NOMO-1 treated with dmso at 0.1 percent for 144 hours (cell line): ENCODE results near the gene CAMK1D.

ENCODE experiments used
- DNase-seq: peaks from one replicate; lab custom pipeline; 2025; ENCODE audit not compliant: unreplicated experiment; lab: John Stamatoyannopoulos, UW

CAMK1D gene

DNA sequence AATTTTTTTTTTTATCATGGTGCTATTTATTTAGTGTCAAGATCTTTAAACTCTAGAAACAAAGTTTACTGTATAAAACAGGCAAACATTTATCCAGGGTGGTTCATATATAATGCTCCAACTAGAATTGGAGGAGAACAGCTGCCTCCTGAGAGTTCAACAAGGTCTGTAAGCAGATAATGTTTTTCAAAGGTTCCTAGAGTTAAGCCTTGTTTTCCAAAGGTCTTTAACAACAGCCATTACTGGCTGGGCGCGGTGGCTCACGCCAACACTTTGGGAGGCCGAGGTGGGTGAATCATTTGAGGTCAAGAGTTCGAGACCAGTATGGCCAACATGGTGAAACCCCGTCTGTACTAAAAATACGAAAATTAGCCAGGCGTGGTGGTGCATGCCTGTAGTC lies 335.4 kb downstream of the CAMK1D start:
- DNase-seq = no peak

DNA sequence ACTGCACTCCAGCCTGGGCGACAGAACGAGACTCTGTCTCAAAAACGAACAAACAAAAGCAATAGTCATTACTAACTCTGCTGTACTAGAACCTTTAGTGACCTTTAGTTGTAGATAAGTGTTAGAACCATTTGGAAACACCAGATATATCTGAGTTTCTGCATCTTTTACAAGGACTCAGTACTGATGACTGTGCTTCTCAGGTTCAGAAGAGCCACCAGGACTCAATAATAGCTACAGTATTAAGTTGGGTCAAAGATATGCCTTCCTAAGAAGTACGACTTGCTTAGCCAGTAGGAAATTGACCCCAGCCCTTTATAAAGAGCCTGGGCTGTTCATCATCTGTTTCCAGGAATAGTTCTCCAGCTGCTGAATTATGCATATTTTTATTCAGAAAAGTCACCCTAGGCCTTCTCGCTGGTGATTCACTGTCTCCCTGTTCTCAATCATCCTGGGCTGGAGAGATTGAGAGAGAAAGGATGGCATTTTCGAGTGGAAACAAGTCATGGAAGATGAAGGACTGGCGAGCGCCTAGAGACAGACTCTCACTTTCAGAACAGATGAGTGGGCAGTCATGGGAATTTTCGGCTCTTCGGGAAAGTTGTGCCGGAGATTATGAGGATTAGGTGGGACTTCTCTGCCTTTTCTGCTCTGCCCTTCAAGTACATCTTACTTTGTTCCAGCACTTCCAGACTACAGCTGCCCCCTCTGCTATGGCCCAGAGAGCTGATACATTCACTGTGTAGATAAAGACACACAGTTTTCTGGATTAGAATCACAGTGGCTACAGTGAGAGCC lies 336.1 kb downstream of the CAMK1D start:
- no peak for DNase-seq

DNA sequence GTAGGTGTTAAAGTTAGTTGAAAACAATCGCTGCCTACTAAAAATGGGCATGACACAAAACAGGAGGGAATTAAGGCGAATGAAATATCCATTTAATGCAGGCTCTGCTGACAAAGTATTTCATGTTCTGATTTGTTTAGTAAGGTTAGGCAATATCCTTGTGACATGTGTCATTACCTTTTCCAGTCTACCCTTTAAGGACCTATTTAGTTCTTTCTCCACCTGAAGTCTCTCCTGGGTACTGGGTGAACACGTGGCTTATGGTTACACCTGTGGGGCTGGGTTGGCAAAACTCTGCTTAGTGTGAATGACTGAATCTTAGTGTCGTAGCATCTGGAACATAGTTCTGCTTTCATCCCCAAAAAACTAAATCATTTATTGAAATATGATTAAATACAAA lies 338.6 kb downstream of the CAMK1D start:
- DNase-seq = no peak

DNA sequence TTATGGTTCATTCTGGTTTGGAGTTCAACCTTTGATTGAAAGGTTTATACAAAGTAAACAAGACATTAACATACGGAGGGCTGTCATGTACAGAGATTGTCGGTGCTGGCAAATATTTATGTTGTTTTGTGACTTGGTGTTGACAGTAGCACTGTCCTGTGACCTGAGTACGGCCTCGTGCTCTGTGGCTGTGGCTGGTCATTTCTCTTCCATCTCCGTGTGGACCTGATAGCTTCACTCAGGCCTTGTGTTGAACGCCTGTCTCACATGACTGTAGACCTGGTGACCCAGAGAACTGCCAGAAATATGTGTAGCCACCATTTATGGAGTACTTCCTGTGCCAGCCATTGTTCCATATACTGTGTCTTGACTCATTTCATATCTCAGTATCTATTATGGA lies 340.5 kb downstream of the CAMK1D start:
- DNase-seq = no peak

DNA sequence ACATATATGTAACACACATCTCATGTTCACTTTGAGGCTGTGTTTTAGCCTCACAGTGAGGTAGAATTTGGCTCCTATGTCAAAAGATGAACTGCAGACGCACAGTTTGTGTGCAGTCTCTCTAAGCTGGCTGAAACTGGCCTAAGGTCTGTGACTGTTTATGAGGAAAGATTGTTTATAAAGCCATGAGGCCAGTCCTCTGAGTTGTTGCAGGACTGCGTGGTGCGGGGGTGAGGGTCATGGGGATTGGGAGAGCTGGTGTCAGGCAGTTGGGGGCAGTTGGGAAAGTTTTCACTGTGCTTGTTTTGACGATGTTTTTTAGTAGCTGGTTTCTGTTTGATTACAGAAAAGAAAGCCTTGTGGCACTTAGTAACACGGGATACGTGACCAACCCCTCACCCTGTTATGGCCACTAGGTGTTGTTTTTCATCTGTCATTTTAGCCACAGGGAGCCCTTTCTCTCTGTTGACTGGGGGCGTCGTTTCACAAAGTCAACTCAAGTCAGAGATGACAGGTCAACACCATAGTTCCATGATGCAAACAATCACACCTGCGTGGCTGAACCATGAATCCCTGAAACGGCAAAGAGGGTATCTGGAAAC lies 341.3 kb downstream of the CAMK1D start:
- DNase-seq = no peak

DNA sequence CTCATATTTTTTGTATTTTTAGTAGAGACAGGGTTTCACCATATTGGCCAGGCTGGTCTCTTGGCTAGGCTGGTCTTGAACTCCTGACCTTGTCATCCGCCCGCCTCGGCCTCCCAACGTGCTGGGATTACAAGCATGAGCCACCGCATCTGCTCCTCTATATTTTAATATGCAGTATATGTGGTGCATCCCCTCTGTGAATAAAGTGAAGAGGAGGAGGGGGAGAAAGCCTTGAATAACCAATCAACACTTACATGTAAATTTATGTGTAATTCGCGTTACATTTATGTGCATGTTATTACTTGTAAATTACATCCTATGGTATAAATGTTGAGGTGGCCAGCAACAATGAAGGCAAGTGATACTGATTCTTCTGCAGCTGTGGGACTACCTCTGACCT lies 342.2 kb downstream of the CAMK1D start:
- DNase-seq = no peak

DNA sequence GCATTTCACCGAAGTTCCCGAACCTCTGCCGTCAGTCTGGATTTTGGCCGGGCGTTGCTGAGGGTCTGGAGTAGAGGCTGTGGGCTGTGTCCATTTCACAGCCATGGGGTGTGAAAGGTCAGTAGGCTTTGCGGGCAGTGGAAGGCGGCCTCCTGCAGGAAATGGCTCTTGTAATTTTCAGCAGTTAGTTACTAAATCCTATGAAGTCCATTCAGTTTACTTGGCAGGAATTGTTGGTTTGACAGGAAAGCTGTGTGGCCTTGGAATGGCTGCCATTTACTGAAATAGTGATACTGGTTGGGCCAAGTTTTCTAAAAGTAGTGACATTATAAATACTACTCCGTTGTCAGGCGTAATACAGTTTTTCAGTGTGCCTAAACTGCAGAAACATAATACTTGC lies 348.4 kb downstream of the CAMK1D start:
- DNase-seq = no peak

DNA sequence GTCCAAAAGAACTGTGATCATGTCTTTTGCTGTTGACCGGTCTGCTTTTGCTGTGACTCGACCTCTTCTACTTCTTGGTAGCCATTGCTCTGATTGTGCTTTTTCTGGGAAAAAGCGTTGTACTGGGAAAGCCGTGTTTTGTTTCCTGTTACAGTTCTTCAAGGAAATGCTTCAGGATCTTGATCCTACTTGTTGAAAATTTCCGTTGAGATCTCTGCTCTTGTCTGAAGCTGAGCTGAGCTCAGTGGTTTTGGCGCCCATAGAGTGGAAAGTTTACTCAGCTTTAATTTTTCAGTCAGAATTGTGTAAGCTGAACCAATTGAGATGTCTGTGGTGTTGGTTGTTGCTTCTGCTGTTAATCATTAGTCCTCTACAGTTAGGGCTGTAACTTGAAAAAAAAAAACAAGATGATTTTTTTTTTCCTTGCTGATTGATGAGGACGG lies 349.9 kb downstream of the CAMK1D start:
- no peak for DNase-seq

DNA sequence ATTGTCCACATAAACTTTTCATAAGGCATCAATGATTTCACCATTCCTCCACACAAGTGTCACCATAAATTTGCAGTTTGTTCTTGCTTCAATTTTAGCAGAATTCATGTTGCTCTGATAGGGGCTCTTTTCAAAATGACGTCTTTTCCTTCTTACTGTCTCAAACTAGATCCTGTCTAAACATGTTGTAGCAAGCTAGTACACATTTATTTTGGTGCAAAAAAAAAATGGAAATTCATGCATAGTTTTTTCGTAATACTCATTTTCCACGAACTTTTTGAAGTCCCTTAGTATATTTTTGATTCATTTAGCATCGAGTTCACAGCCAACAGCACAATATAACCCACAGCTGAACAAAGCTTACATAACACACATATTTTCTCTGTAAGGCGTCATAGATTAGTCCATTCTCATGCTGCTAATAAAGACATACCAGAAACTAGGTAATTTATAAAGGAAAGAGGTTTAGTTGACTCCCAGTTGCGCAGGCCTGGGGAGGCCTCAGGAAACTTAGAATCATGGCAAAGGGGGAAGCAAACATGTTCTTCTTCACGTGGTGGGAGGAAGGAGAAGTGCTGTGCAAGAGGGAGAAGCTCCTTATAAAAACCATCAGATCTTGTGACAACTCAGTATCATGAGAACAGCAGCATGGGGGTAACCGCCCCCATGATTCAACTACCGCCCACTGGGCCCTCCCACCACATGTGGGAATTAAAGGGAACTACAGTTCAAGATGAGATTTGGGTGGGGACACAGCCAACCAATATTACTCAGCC lies 350.6 kb downstream of the CAMK1D start:
- no peak for DNase-seq

DNA sequence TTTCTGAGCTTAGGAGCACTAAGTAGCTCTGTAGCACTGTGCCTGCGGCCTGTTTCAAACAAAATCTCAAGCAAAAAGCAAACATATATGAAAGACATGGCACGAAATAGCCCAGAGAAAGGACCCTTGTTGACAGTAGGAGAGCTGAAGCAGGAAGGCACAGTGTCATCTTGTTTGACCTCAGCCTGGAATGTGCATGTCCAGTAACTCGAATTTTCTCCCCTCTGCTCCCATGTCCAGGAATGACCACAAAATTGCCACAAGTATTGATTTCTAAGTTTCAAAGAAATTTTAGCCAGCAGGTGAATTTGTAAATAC lies 351.2 kb downstream of the CAMK1D start:
- no peak for DNase-seq

DNA sequence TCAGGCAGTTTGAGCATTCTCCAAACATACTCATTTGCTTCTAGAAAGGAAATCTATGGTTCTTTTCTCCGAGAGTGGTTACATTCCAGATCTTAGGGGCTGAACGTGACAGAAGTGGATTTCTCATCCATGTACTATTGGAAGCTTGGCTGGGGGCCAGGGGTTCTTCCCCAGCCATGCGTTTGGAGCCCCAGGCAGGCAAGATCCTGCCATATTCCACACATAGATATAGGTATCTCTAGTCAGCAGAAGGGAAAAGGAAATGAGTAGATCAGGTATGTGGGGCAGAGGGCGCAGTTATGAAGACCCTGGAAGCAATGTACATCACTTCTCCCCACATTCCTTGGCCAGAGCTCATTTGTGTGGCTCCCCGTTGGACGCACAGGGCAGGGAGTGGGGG lies 352.3 kb downstream of the CAMK1D start:
- no peak for DNase-seq

DNA sequence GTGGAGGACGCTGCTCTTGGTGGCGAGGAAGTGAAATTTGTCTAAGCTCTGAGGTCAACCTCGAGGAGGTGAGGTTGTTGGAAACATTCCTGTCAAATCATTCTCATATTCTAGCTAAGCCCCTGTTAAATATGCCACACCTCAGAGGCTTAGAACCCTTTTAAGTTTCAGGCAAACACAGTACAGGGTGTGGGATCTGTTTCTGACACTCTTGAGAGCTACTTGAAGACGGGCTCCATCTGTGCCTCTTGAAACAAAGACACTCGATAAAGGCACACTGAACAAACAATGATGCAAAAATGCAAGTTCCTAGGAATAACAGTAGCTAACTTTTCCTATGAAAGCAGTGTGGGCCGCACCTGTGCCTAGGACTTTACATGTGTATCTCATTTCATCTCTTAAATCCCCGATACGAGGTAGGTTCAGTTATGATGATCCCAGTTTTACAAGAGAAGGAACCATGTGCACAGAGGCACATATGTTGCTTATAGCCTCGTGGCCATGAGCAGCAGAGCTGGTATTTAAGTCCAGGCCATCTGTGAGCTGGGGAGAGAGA lies 352.9 kb downstream of the CAMK1D start:
- DNase-seq = no peak

DNA sequence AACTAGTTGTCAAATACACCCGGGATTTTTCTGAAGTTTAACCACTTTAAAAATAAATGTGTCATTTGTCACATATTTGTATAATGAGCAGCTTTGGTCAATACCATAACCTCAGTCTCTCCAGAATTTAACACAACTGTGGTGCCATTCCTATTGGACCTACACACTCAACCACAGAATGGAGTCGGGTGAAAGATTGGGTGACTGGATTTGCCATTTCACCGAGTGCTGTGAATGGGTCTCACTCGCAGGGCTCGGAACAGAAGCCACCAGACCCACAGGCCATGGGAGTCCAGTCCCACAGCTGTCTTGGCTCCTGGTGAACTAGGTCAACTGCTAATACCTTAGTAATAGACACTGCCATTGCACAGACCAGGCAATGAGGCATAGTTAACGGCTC lies 353.8 kb downstream of the CAMK1D start:
- DNase-seq = no peak

DNA sequence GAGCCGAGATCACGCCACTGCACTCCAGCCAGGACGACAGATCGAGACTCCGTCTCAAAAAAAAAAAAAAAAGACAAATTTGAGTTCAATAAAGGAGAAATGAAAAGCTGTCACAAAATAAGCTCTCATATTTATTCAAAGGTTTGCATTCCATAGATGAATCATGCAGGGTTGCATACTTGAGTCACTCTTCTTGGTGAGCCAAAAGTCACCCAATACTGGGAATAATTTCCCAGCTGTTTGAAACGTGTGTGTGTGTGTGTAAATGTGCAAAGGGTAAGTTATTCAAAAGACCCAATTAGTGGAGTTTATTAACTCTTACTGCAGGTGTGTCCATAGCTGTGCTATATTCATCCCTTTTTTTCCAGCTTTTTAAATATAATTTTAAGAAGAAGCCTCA lies 354.5 kb downstream of the CAMK1D start:
- DNase-seq = no peak

DNA sequence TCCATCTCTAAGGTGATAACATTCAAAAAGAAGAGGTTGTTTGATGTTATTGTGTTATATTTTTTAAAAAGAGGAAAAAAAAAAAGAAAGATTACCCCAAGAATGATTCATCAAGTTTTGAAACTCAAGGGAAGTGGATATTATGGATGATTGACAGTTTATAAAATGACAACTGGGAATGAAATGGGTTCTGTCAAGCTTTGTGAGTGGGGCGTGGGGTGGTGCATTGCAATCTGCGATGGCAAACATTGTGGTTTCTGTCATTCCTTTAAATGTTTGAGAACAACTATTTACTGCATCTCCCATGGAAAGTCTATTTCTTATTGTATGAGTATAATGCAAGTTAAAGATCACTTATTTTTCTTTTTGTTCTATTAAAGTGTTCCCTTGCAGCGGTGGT lies 355.1 kb downstream of the CAMK1D start:
- DNase-seq = no peak

DNA sequence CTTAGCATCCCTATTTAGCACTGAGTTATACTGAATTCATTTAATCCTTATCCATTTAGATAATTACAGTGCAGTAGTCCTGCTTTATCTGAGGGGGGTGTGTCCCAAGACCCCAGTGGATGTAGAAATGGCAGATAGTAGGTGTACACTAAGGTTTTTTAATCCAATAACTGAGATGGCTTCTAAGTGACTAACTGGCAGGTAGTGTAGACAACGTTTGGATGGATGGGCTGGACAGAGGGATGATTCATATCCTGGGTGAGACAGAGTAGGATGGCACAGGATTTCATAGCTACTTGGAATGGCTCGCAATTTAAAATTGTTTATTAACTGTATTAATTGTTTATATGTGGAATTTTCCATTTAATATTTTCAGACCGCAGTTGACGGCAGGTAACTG lies 356.6 kb downstream of the CAMK1D start:
- no peak for DNase-seq

DNA sequence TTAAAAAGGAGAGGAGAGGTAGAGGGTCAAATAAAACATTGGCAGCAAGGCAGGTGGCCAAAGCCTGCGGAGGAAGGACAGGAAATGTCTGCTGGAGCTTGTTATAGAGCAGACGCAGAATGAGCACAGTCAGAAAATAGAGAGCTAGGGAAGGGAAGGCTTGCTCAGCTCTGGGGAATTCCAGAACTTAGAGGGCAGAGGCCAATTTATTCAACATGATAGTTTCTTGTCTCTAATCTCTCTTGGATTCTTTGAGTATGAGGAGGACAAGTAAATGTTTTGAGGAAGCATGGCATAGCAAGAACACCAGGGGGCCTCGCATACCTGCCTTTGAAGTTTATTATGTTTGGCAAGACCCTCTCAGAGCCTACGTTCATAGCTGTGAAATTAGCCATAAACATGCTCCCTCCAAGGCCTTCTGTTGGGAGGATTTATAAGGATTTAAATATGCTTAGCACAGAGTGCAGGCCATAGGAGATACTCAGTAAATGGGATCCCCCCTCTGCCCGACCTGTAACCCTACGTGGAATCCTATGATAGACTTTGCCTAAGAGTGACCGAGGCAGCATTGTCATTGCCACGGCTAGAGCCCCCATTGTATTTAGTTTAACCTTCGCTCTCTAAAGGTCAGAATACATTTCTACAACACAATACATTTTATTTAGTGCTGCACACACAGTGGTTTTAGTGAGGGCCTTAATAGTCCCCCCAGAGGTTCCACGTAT lies 358.3 kb downstream of the CAMK1D start:
- DNase-seq = no peak

DNA sequence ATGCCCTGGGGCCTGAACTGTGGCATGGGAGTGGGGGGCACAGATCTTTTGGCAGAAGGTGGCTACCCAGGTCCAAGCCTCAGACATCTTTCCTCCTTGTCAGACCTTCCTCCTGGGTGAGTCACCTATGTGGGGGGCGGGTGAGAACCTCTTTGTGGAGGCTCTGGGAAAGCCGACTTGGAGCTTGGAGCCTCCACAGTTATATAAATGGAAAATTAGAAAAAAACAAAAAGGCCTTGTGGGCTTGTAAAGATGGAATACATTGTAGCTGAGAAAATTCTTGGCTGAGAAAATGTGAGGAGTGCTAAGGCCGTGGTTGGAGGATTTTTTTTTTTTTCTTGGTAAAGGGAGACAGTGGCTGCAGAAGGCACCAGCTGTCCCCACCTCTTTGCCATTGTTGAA lies 359.7 kb downstream of the CAMK1D start:
- DNase-seq = no peak

DNA sequence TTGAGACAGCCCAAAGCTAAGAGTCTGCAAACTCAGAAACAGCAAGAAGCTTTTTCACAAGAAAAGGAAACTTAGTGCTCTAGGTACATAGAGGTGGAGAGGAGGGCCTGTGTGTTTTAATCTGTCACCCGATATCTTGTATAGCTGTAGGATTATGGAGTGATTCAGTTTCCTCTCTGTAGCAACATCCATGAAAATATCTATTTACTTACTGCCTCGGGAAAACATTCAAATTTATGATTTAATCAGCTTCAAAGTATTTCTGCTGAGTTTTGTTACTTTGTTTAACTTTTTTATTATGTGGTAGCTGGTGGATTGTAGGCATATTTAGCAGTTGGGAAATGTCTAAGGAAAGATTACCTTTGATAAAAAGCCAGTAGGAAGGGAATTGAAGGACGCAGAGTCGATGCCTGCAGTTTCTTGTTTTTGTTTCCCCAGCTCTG lies 360.2 kb downstream of the CAMK1D start:
- DNase-seq = no peak

DNA sequence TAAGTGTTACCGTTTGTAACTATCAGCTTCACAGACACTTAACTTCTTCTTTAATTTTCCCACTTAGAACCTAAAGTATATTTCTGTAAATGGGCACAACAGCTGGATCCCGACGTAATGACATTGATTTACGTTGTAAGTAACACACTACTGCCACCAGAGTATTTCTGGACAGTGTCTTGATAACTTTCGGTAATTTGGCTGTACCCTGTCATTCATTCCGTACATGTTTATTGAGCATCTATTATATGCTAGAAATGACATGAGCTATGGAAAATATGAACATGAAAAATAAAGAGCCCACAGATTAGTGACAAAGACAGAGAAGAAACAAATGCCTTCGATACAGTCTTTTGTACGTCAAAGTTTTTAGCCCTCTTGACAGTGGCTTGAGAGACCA lies 360.8 kb downstream of the CAMK1D start:
- no peak for DNase-seq
